BLaER1 (cell line): ENCODE data around the gene TSPAN3.

Experiments
- H3K27ac ChIP-seq: shearing (Covaris generic); formaldehyde crosslinking; 2 replicates; pipeline ENCODE4 v1.8.1; 2022
- H3K27me3 ChIP-seq: shearing (Covaris generic); formaldehyde crosslinking; 2 replicates; pipeline ENCODE4 v1.8.1; 2022
- H3K36me3 ChIP-seq: shearing (Covaris generic); formaldehyde crosslinking; 2 replicates; pipeline ENCODE4 v1.8.1; 2022
- H3K4me1 ChIP-seq: shearing (Covaris generic); formaldehyde crosslinking; 2 replicates; pipeline ENCODE4 v1.8.1; 2022
- H3K4me2 ChIP-seq: shearing (Covaris generic); formaldehyde crosslinking; 2 replicates; pipeline ENCODE4 v1.8.1; 2022
- H3K4me3 ChIP-seq: shearing (Covaris generic); formaldehyde crosslinking; 2 replicates; pipeline ENCODE4 v1.8.1; 2022
- H3K9ac ChIP-seq: shearing (Covaris generic); formaldehyde crosslinking; 2 replicates; pipeline ENCODE4 v1.8.1; 2022
- H3K9me3 ChIP-seq: shearing (Covaris generic); formaldehyde crosslinking; 2 replicates; pipeline ENCODE4 v1.8.1; 2022
- H4K20me1 ChIP-seq: shearing (Covaris generic); formaldehyde crosslinking; 2 replicates; pipeline ENCODE4 v1.8.1; 2022
- Cebpa-rat ChIP-seq: shearing (Covaris generic); IDR thresholded peaks from 2 replicates; pipeline ENCODE4 v1.8.1; 2022

Gene TSPAN3

GRCh38 chr15:77025941-77026411, 44.9 kb downstream of the TSPAN3 start:
- H3K27me3 ChIP-seq, result no peaks in the 10 kb centered on the region
- no peaks in the 10 kb centered on the region for H4K20me1 ChIP-seq
- no peaks in the 10 kb centered on the region for H3K36me3 ChIP-seq
- H3K9ac ChIP-seq, result no peak overlapping the region
- no peak overlapping the region for H3K4me3 ChIP-seq
- H3K9me3 ChIP-seq, result no peaks in the 10 kb centered on the region
- peak overlapping the region; percentile 50; the same call in 1 of the 2 replicates for H3K27ac ChIP-seq
- peaks cover 73% of the 10 kb centered on the region for H3K4me1 ChIP-seq
- no peak for TF ChIP-seq Cebpa-rat
- peak overlapping the region; percentile 49; the same call in 1 of the 2 replicates for H3K4me2 ChIP-seq

- Histone ChIP-seq H3K27ac (0 out of 2 replicates have a peak overlapping the region, but pooled peaks have one; percentile 4), H4K20me1 (no peaks in the 10 kb centered on the region), H3K4me3 (no peak overlapping the region), H3K9ac (no peak overlapping the region), H3K36me3 (no peaks in the 10 kb centered on the region), H3K4me2 (no peak overlapping the region), H3K27me3 (no peaks in the 10 kb centered on the region), H3K4me1 (peaks cover 73% of the 10 kb centered on the region), H3K9me3 (no peaks in the 10 kb centered on the region)
- no peak for TF ChIP-seq Cebpa-rat
Measured at GRCh38 chr15:77025083-77025901, 45.6 kb downstream of the TSPAN3 start.

- H3K27ac ChIP-seq, result no peak overlapping the region
Measured at GRCh38 chr15:77024273-77025082, 46.4 kb downstream of the TSPAN3 start.

GRCh38 chr15:77023576-77024272, 47.2 kb downstream of the TSPAN3 start:
- no peak overlapping the region for H3K4me3 ChIP-seq
- peaks cover 73% of the 10 kb centered on the region for H3K4me1 ChIP-seq
- peaks cover 12% of the 10 kb centered on the region for H4K20me1 ChIP-seq
- no peak for TF ChIP-seq Cebpa-rat
- no peaks in the 10 kb centered on the region for H3K27me3 ChIP-seq
- H3K4me2 ChIP-seq, result no peak overlapping the region
- H3K36me3 ChIP-seq, result no peaks in the 10 kb centered on the region
- no peaks in the 10 kb centered on the region for H3K9me3 ChIP-seq
- H3K27ac ChIP-seq, result no peak overlapping the region
- H3K9ac ChIP-seq, result no peak overlapping the region

More at GRCh38 chr15:77024273-77025082, 46.4 kb downstream of the TSPAN3 start:
- Histone ChIP-seq H4K20me1 (peaks cover 4% of the 10 kb centered on the region; the same call in 1 of the 2 replicates), H3K27me3 (no peaks in the 10 kb centered on the region), H3K9me3 (no peaks in the 10 kb centered on the region), H3K4me2 (no peak overlapping the region), H3K4me1 (peaks cover 73% of the 10 kb centered on the region), H3K9ac (no peak overlapping the region), H3K36me3 (no peaks in the 10 kb centered on the region), H3K4me3 (no peak overlapping the region)
- no peak for TF ChIP-seq Cebpa-rat

GRCh38 chr15:77022646-77023575, 48.0 kb downstream of the TSPAN3 start:
- Histone ChIP-seq H3K9ac (peak overlapping the region; percentile 43; the same call in 1 of the 2 replicates), H3K9me3 (no peaks in the 10 kb centered on the region), H3K4me2 (peak overlapping the region; percentile 99), H3K27ac (peak overlapping the region; percentile 60), H3K4me3 (no peak overlapping the region), H3K36me3 (no peaks in the 10 kb centered on the region), H3K27me3 (no peaks in the 10 kb centered on the region), H3K4me1 (peaks cover 78% of the 10 kb centered on the region), H4K20me1 (peaks cover 20% of the 10 kb centered on the region)
- no peak for TF ChIP-seq Cebpa-rat

- peak overlapping the region; percentile 99 for H3K4me2 ChIP-seq
- no peak for TF ChIP-seq Cebpa-rat
- no peaks in the 10 kb centered on the region for H3K27me3 ChIP-seq
- H3K4me1 ChIP-seq, result peaks cover 78% of the 10 kb centered on the region
- no peak overlapping the region for H3K4me3 ChIP-seq
- H3K9me3 ChIP-seq, result no peaks in the 10 kb centered on the region
- H4K20me1 ChIP-seq, result peaks cover 30% of the 10 kb centered on the region
- peak overlapping the region; percentile 43; the same call in 1 of the 2 replicates for H3K9ac ChIP-seq
- H3K27ac ChIP-seq, result peak overlapping the region; percentile 60
- no peaks in the 10 kb centered on the region for H3K36me3 ChIP-seq
Measured at GRCh38 chr15:77021803-77022381, 49.0 kb downstream of the TSPAN3 start.

- Histone ChIP-seq H3K4me1 (peaks cover 78% of the 10 kb centered on the region), H4K20me1 (peaks cover 38% of the 10 kb centered on the region), H3K4me3 (no peak overlapping the region), H3K36me3 (no peaks in the 10 kb centered on the region), H3K9me3 (no peaks in the 10 kb centered on the region), H3K9ac (no peak overlapping the region), H3K27me3 (no peaks in the 10 kb centered on the region), H3K27ac (peak overlapping the region; percentile 22; the same call in 1 of the 2 replicates), H3K4me2 (peak overlapping the region; percentile 99)
- TF ChIP-seq Cebpa-rat, result no peak
Measured at GRCh38 chr15:77021088-77021481, 49.8 kb downstream of the TSPAN3 start.

GRCh38 chr15:77020348-77021087, 50.4 kb downstream of the TSPAN3 start:
- H3K4me3 ChIP-seq, result no peak overlapping the region
- H3K4me2 ChIP-seq, result peak overlapping the region; percentile 99
- H3K27me3 ChIP-seq, result no peaks in the 10 kb centered on the region

More at GRCh38 chr15:77020348-77021087, 50.4 kb downstream of the TSPAN3 start:
- no peak for TF ChIP-seq Cebpa-rat
- Histone ChIP-seq H3K27ac (peak overlapping the region; percentile 52; the same call in 1 of the 2 replicates), H3K36me3 (no peaks in the 10 kb centered on the region), H3K9me3 (no peaks in the 10 kb centered on the region), H3K9ac (no peak overlapping the region), H3K4me1 (peaks cover 81% of the 10 kb centered on the region), H4K20me1 (peaks cover 42% of the 10 kb centered on the region)
